Spleen (tissue), 7 donors: ENCODE results near the gene CD164L2.

Source experiments
- POLR2A ChIP-seq, 3 donors: fragments of 450-650 bp; IDR thresholded peaks; one replicate each; pipeline ENCODE4 v1.5.1; 2017; ENCODE audit warnings: antibody characterized with exemption in 3 of 3, mild to moderate bottlenecking in 1 of 3
- POLR2AphosphoS5 ChIP-seq, 3 donors: sonication (generic); formaldehyde crosslinking; IDR thresholded peaks; one replicate each; pipeline ENCODE4 v1.5.1; 2017; ENCODE audit warnings: antibody characterized with exemption in 3 of 3
- TF ChIP-seq, protein P1 (sequence below), 11 experiments: fragments of 200-600 bp in 7 of 11; fragments of 450-650 bp in 4 of 11; sonication (generic) in 4 of 11; IDR thresholded peaks in 8 of 11; conservative IDR thresholded peaks in 3 of 11; 1 replicate in 7 of 11; 2 replicates in 4 of 11; pipeline versions ENCODE4 v1.4.0 to v1.8.0; 2016 to 2021; ENCODE audit warnings: antibody characterized with exemption in 11 of 11, inconsistent platforms in 4 of 11, mild to moderate bottlenecking in 1 of 11
- donor health status: DM: no; HTN: no; CAD: no; lungs with moderate emphysema.
- donor health status: DM: no; HTN: no; CAD: no.
- donor health status: DM: no; HTN: no; CAD: no.

GRCh38 chr1:27368869-27369582 is 14.1 kb downstream of the CD164L2 start:
- TF ChIP-seq, protein P1, sequence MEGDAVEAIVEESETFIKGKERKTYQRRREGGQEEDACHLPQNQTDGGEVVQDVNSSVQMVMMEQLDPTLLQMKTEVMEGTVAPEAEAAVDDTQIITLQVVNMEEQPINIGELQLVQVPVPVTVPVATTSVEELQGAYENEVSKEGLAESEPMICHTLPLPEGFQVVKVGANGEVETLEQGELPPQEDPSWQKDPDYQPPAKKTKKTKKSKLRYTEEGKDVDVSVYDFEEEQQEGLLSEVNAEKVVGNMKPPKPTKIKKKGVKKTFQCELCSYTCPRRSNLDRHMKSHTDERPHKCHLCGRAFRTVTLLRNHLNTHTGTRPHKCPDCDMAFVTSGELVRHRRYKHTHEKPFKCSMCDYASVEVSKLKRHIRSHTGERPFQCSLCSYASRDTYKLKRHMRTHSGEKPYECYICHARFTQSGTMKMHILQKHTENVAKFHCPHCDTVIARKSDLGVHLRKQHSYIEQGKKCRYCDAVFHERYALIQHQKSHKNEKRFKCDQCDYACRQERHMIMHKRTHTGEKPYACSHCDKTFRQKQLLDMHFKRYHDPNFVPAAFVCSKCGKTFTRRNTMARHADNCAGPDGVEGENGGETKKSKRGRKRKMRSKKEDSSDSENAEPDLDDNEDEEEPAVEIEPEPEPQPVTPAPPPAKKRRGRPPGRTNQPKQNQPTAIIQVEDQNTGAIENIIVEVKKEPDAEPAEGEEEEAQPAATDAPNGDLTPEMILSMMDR (IDR thresholded peaks at IDR 0.05 in 8 of 11, conservative IDR thresholded peaks at IDR 0.05 in 3 of 11) = no peak
- TF ChIP-seq POLR2AphosphoS5 (IDR thresholded peaks at IDR 0.05) (no peak), POLR2A (IDR thresholded peaks at IDR 0.05) (no peak)
